Stimulated activated CD8-positive, alpha-beta memory T cell treated with anti-CD3 and anti-CD28 coated beads, Interleukin-12 subunit alpha, Interleukin-12 subunit beta, amount 100 ng/mL, for 24 hours (primary cell): ENCODE data around the gene GRK5.
"Not testable (repeated sequence)": the region's sequence is repeated elsewhere in the genome, so short reads cannot be mapped to it uniquely, and the experiment has no call there.

Source experiments
- DNase-seq: peaks from one replicate; pipeline ENCODE4 v3.0.0-alpha.2; 2020; ENCODE audit errors: extremely low read depth

Gene GRK5

DNA sequence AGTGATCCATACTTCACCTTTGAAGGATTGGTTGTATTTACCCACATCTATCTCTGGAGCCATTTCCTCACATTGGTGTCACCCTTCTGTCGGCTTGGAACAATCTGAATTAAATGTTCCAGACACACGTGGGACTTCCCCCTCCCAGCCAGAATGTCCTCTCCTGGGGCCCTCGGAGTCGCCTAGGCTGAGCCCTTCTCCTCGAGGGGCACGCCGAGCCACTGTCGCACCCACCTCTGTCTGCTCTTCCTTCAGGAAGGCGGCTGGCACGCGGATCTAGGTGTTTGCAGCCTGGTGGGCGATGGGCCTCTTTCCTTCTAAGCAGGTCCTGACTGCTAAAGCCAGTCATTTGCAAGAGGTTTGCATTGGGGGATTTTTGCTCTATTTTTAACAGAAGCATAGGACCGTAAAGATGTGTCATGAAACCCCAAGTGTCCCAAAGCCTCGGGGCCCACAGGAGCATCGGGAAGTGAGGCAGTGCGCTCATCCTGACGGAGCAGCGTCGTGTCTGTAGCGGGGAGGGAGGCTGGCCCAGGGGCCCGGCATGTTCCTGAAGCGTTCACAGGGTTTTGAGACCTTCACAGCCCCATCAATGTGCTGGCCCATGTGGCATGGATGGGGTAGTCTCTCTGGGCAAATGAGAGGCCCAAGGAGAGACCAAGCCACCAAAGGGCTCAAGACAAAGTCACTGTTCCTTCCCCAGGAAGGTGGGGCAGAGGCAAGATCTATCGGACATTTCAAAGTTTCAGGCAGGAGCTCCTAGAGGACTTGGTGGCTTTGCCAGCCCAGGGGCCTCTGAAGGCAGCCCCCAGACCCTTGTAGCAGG is 248.5 kb downstream of the GRK5 start:
- DNase-seq: no peak

- DNase-seq: no peak
These were observed 249.1 kb downstream of the GRK5 start for GRCh38 chr10:119456435-119456810.

GRCh38 chr10:119457966-119458766 is 250.8 kb downstream of the GRK5 start:
- no peak for DNase-seq

- DNase-seq: no peak
These were observed 252.4 kb downstream of the GRK5 start for GRCh38 chr10:119459681-119460340.

DNA sequence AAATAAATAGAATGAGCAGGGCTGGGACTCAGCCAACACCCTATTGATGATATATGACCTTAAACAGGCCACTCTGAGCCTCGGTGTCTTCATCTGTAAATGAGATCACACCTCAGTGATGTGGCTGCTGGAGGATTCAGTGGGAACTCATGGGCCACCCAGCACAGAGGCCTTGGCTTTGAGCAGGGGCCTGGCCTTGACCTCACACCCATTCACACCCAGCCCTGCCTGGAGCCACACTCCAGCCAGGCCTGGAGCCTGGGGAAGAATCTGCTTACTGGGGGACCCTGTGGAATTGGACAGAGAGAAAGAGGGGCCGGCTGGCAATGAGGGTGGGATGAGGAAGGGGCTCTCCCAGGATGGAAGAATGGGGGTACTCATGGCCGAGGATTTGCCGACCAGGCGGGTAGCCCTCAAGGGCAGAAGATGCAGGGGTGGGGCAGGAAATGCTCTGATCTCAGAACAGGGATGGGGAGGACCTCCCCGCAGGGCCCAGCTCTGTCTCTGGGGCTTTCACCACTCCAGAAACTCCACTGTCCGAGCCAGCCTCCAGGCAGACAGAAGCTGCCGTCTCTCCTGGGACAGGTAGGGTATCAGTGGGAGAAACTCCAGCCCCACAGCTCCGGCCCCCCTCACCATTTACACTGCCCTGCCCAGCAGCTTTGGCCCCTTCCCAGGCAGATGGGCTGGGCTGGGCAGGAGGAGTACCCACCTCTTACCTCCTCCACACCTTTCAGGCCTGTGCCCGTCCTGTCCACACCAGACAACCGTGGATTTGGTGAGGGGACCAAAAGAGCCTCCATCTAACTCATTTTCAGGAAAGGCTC is 253.2 kb downstream of the GRK5 start:
- DNase-seq: no peak

- DNase-seq: no peak
These were observed 254.0 kb downstream of the GRK5 start for GRCh38 chr10:119461380-119461779.

DNA sequence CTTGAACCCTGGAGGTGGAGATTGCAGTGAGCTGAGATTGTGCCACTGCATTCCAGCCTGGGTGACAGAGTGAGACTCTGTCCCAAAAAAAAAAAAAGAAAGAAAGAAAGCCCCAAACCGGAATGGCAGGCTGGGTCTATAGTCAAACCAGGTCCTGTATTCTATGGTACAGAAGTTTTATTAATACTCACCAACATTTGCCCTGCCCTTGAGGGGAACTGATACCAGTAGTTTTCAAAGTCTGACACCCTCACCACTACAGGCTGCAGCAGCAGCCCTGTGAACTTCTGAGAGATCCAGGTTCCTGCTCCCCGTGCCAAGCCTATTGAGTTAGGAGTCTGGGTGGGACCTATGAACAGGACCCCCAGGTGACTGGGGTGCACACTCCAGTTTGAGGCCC is 254.6 kb downstream of the GRK5 start:
- no peak for DNase-seq

DNA sequence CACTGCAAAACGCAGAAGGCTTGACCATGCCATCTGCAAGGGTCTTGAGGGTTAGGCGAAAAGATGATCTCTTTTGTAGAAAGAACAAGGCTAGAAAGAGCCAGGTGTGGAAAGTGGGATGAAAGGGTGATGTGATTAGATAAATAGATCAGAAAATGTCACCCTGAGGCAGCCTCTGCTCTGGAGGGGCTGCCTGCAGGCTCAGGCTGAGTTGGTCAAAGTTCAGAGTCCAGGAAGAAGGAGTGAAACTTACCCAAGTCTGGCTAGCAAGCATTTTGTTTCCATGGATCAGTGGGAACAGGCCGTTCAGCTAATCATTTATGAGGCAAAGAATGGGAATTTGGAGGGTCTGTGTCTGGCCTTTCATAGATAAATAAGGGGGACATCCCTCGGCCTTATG is 255.4 kb downstream of the GRK5 start:
- DNase-seq: no peak

DNA sequence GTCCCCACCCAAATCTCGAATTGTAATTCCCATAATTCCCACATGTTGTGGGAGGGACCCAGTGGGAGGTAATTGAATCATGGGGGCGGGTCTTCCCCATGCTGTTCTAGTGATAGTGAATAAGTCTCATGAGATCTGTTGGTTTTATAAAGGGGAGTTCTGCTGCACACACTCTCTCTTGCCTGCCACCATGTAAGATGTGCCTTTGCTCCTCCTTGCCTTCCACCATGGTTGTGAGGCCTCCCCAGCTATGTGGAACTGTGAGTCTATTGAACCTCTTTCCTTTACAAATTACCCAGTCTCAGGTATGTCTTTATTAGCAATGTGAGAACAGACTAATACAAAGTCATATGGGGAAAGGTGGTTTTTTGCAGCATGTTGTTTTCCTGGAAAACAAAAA is 255.8 kb downstream of the GRK5 start:
- not testable (repeated sequence) for DNase-seq

DNA sequence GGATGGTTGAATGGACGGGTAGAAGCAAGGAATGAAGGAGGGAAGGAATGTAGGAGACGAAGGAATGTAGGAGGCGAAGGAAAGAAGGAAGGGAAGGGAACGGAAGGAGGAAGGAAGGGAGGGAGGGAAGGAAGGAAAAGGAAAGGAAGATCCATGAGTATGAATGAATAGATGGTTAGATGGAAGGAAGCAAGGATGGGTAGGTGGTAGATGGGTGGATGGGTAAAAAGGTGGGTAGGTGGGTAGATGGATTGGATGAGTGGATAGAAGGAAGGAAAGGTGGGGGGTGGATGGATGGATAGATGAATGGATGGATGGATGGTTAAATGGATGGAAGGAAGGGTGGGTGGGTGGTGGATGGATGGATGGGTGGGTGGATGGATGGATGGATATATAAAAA is 257.7 kb downstream of the GRK5 start:
- no peak for DNase-seq

DNA sequence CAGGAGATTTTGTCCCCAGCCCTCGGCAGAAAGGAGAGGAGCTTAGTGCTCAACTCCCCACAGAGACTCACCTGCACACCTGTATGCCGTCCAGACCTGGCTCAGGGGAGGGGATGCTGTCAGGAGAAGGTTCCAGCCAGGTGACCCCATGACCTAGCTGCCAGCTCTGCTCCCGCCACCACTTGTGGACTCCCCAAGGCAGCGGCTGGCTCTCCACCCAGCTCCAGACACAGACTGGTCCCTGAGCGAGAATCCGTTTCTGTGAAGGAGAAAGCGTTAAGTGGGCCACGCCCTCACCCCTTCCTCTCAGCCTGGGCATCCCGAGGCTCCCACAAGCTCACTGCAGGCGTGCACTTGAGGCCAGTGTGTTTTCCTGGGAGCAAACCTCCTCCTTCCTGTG is 258.7 kb downstream of the GRK5 start:
- no peak for DNase-seq

DNA sequence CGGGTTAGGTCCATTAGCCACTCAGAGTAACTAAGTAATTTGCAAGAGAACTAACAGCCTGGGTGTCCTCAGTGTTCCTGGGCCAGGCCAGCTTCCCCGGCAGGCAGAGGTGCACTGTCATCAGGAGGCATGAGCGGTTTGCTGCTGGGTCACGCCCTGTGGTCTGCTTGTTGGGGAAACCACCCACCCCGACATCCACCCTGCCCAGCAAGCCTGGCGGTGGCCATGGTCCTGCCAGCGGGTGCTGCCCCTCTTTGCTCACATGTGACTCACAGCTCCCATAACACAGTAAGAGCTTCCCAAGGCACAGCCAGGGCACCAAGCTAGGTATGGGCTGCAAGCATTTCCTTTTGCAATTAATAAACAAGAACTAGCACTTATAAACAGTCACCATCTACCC is 259.3 kb downstream of the GRK5 start:
- no peak for DNase-seq

DNA sequence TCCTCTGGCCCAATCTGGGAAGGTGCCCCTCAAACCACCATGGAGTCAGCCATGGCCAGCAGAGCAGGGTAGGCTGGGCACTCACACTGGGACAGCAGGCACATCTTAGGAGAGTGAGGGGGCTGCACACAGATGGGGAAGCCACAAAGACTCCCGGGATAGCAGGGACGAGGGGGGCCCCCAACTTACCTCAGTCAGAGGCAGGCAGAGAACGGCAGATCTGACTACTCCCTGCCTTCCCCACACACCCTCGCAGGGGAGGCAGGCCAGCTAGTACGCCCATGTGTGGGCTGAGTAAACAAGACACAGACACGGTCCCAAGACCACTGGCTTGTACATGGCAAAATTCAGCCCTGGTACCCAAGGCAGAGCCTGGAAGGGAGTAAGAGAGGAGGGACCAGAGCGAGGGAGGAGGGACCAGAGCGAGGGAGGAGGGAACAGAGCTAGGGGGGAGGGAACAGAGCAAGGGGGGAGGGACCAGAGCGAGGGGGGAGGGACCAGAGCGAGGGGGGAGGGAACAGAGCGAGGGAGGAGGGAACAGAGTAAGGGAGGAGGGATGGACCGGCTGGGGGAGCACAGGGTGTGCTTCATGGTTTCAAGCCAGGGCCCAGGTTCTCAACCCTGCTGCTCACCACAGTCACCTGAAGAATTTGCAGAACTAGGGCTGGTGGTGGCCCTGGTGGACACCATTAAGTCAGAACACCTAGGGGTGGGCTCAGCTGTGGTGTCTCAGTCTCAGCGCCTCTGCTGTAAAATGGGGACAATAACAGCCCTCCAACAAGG is 261.4 kb downstream of the GRK5 start:
- DNase-seq: no peak

DNA sequence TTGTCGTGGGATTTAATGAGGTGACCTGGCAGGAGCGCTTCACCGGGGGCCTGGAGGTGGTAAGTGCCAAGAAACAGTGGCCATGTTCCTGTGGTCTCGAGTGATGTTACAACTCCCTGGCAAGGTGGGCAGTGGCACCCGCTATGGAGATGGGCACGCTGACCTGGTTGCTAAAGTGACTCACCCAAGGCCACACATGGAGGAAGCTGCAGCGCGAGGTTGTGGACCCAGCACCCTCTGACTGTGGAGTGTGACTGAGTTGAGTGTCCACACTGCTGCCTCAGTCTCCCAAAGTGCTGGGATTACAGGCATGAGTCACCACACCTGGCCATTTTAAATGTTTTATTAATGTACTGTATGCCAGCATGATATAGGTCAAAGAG is 261.9 kb downstream of the GRK5 start:
- no peak for DNase-seq

GRCh38 chr10:119469846-119470245 is 262.5 kb downstream of the GRK5 start:
- DNase-seq: no peak

DNA sequence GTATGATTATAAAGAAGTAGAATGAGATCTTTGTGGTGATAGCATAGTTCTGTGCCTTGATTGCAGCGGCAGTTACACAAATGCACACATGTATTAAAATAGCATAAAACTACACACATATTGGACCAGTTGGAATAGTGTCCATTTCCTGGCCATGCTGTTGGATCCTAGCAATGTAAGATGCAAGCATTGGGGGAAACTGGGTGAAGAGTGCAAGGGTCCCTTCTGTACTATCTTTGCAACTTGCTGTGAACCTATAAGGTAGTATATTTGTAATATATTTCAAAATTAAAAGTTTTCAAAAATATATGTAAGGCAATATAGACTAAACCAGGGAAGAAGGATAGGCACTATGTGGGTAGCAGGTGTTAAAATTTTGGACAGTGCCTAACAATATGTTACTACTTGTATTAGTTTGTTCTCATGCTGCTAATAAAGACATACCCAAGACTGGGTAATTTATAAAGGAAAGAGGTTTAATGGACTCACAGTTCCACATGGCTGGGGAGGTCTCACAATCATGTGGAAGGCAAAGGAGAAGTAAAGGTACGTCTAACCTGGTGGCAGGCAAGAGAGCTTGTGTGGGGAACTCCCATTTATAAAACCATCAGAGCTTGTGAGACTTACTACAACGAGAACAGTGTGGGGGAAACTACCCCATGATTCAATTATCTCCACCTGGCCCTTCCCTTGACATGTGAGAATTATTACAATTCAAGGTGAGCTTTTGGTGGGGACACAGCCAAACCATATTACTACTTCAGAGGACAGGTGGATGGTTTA is 263.7 kb downstream of the GRK5 start:
- DNase-seq: no peak

- no peak for DNase-seq
These were observed 266.4 kb downstream of the GRK5 start for GRCh38 chr10:119473771-119474170.

- DNase-seq: no peak
These were observed 267.2 kb downstream of the GRK5 start for GRCh38 chr10:119474606-119475005.

DNA sequence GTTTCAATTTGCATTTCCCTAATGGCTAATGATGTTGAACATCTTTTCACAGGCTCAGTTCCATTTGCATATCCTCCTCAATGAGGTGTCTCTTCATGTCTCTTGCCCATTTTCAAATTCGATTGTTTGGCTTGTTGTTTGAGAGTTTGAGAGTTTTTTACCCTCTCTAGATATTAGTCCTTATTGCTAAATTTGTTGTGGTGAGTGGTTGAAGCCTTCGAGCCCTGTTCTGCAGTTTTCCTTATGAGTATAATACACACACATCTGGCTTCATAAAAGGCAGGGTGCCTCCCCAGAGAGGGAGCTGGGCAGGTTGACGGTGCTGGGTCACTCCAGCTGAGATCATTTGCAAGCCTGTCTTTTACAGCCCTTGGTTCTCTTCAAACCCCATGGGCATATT is 270.1 kb downstream of the GRK5 start:
- no peak for DNase-seq

DNA sequence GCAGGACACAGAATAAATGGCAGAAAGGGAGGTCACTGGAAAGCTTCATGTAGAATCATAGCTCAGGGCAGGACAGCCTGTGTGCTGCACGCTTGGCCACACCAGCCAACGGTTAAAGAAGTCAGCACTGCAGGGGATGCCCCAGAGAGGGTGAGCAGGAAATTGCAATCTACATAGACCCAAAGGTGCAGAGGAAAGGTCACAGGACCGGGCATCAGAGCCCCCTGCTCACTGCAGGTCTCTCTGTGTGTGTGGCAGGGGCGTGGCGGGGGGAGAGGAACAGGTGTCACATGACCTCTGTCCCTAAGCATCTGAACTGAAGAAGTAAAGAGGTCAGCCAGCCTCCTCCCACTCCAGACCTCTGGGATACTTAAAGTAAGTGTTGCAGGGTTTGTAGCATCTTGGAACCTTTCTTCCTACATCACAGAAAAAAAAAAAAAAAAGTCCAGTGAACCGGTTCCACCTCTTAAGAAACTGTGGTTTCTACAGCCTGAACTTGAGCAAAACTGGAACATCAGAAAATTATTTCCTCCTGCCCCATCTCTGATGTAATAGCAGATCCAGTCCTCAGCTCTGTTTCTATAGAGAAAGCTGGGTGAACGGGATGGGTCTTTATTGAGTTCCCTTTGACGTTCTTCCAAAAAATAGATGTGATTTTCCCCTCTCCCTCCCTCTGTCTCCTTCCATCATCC is 270.9 kb downstream of the GRK5 start:
- DNase-seq: no peak
